Muscle layer of colon (tissue), 2 donors: ENCODE data around the gene ERI2.
"Not testable (repeated sequence)": the region's sequence is repeated elsewhere in the genome, so short reads cannot be mapped to it uniquely, and the experiment has no call there.

Experiments used
- H3K27ac ChIP-seq: one replicate; pipeline ENCODE4 v1.7.0; 2013; ENCODE audit warnings: low read depth, mild to moderate bottlenecking, low read length, moderate library complexity
- H3K27me3 ChIP-seq, 2 donors: one replicate each; pipeline ENCODE4 v1.7.0; 2013; ENCODE audit warnings: low read length in 2 of 2, mild to moderate bottlenecking in 2 of 2; ENCODE audit not compliant: insufficient read depth in 2 of 2, control insufficient read depth in 1 of 2
- H3K36me3 ChIP-seq: one replicate; pipeline ENCODE4 v1.7.0; 2013; ENCODE audit warnings: mild to moderate bottlenecking, low read length; ENCODE audit not compliant: insufficient read depth
- H3K4me1 ChIP-seq: one replicate; pipeline ENCODE4 v1.7.0; 2013; ENCODE audit warnings: mild to moderate bottlenecking, low read length; ENCODE audit not compliant: insufficient read depth
- H3K4me3 ChIP-seq, 2 donors: one replicate each; pipeline ENCODE4 v1.7.0; 2013; ENCODE audit warnings: low read length in 2 of 2, low read depth in 1 of 2, mild to moderate bottlenecking in 1 of 2, moderate library complexity in 1 of 2
- H3K9ac ChIP-seq: one replicate; pipeline ENCODE4 v1.7.0; 2013; ENCODE audit warnings: low read length
- H3K9me3 ChIP-seq: one replicate; pipeline ENCODE4 v1.7.0; 2013; ENCODE audit warnings: mild to moderate bottlenecking, low read length
- donor health status: abdominal sarcoma.
- donor health status: Adenocarcinoma of cecum.

The ERI2 gene

GRCh38 chr16:20762404-20763123 is 43.7 kb downstream of the ERI2 start:
- peaks cover 6% of the 10 kb centered on the region for H3K4me1 ChIP-seq
- H3K27me3 ChIP-seq: no peaks in the 10 kb centered on the region
- no peak overlapping the region for H3K27ac ChIP-seq
- H3K9ac ChIP-seq: no peak overlapping the region
- no peak overlapping the region for H3K4me3 ChIP-seq
- H3K36me3 ChIP-seq: no peaks in the 10 kb centered on the region
- H3K9me3 ChIP-seq: no peaks in the 10 kb centered on the region

GRCh38 chr16:20761175-20761574 is 45.1 kb downstream of the ERI2 start:
- Histone ChIP-seq H3K9ac (no peak overlapping the region), H3K4me1 (peaks cover 6% of the 10 kb centered on the region), H3K36me3 (no peaks in the 10 kb centered on the region), H3K4me3 (no peak overlapping the region), H3K27ac (no peak overlapping the region), H3K9me3 (no peaks in the 10 kb centered on the region), H3K27me3 (no peaks in the 10 kb centered on the region)

DNA sequence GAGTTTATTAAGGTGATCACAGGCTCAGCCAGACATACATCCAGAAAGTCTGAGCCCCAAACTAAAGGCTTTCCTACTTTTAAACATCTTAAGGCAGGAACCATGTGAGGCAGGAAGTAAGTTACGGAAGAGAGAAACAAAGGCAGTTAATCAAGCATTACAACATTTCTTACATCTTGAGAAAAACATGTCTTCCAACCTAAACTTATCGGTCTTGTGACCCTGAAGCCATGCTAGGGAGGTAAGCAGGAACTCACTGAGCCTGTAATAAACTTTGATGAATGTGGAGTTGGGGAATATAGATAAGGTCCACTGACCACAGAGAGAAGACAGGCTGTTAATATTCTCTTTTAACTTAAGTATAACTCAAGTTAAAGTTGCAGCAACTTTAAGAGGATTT is 45.9 kb downstream of the ERI2 start:
- no peaks in the 10 kb centered on the region for H3K36me3 ChIP-seq
- no peaks in the 10 kb centered on the region for H3K27me3 ChIP-seq
- no peaks in the 10 kb centered on the region for H3K9me3 ChIP-seq
- H3K9ac ChIP-seq: no peak overlapping the region
- no peak overlapping the region for H3K27ac ChIP-seq
- H3K4me1 ChIP-seq: peaks cover 6% of the 10 kb centered on the region
- H3K4me3 ChIP-seq: no peak overlapping the region

DNA sequence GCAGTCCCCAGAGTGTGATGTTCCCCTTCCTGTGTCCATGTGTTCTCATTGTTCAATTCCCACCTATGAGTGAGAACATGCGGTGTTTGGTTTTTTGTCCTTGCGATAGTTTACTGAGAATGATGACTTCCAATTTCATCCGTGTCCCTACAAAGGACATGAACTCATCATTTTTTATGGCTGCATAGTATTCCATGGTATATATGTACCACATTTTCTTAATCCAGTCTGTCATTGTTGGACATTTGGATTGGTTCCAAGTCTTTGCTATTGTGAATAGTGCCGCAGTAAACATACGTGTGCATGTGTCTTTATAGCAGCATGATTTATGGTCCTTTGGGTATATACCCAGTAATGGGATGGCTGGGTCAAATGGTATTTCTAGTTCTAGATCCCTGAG is 50.5 kb downstream of the ERI2 start:
- not testable (repeated sequence) for H3K27me3 ChIP-seq, H3K9me3 ChIP-seq, H3K36me3 ChIP-seq, H3K9ac ChIP-seq, H3K4me3 ChIP-seq, H3K4me1 ChIP-seq, H3K27ac ChIP-seq

DNA sequence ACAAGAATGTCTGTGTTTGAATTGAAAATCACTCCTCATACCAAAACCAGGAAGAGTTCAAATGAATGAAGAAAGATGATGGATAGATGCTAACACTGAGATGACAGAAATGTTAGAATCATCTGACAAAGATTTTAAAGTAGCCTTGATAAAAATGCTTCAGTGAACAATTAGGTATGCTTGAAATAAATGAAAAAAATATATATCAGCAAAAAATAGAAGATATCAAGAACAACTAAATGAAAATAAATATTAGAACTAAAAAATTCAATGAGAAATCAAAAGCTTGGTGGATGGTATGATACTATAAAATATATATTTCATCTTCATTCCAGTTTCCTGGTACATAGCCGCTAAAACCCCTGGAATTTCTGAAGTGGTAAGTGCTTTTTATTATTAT is 51.0 kb downstream of the ERI2 start:
- no peak overlapping the region for H3K27ac ChIP-seq
- H3K9ac ChIP-seq: no peak overlapping the region
- H3K36me3 ChIP-seq: no peaks in the 10 kb centered on the region
- no peak overlapping the region for H3K4me3 ChIP-seq
- no peaks in the 10 kb centered on the region for H3K9me3 ChIP-seq
- H3K27me3 ChIP-seq: no peaks in the 10 kb centered on the region
- H3K4me1 ChIP-seq: no peaks in the 10 kb centered on the region

DNA sequence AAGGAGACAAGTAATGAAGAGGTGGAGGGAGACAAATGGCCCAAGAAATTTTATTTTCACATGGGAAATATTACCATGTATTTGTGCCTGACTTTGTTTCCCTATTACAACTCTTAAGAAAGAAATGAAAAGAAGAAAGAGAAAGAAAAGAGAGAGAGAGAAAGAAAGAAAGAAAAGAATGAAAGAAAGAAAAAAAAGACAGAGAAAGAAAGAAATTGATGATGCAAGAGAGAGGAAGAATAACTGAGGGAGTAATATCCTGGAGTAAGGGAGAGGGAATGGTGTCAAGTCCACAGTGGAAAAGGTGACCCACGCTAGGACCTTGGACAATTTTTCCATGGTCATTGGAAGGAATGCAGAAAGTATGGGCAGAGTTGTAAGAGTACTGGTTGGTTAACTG is 52.5 kb downstream of the ERI2 start:
- H3K36me3 ChIP-seq: no peaks in the 10 kb centered on the region
- H3K9me3 ChIP-seq: no peaks in the 10 kb centered on the region

DNA sequence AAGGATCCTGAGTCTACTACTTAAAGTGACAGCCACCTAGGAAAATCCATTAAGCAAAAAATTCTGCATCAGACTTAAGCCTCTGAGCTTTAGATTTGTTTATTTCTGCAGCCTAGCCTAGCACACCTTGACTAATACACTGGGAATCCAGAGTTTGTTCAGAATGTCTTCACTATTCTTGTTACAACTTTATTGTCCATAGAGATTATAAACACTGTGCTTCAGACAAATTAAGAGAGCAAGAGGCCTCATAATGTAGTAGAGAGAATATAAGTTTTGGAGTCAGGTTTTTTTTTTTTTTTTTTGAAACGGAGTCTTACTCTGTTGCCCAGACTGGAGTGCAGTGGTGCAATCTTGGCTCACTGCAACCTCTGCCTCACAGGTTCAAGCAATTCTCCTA is 55.7 kb downstream of the ERI2 start:
- Histone ChIP-seq H3K9ac (no peak overlapping the region), H3K27me3 (no peaks in the 10 kb centered on the region), H3K4me1 (no peaks in the 10 kb centered on the region), H3K9me3 (no peaks in the 10 kb centered on the region), H3K27ac (no peak overlapping the region), H3K36me3 (no peaks in the 10 kb centered on the region), H3K4me3 (no peak overlapping the region)

More for the DNA sequence above, 52.5 kb downstream of the ERI2 start:
- Histone ChIP-seq H3K27me3 (no peaks in the 10 kb centered on the region), H3K4me1 (no peaks in the 10 kb centered on the region), H3K9ac (no peak overlapping the region), H3K27ac (no peak overlapping the region), H3K4me3 (no peak overlapping the region)

DNA sequence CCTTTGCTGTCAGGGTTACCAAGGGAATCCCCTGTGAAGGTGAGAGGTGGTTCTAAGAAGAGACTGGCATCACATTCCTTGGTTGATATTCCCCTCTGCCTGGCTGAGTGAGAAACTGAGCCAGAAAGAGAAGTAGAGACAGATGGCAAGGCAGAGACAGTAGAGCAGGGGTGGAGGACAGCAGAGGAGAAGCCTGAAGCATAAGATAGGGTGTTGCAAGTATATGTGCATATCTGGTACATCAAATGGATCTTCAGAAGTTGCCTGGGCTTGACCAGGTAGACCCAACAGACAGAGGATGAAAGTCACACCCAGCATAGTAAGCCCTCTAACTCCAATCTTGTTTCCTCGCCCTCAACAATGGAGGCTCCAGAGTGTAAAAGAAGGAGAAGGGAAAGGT is 56.8 kb downstream of the ERI2 start:
- H3K4me1 ChIP-seq: no peaks in the 10 kb centered on the region

GRCh38 chr16:20747030-20747816 is 59.0 kb downstream of the ERI2 start:
- Histone ChIP-seq H3K27ac (no peak overlapping the region), H3K4me1 (no peaks in the 10 kb centered on the region), H3K27me3 (no peaks in the 10 kb centered on the region), H3K4me3 (no peak overlapping the region), H3K36me3 (no peaks in the 10 kb centered on the region), H3K9ac (no peak overlapping the region), H3K9me3 (no peaks in the 10 kb centered on the region)

More for the DNA sequence above, 56.8 kb downstream of the ERI2 start:
- Histone ChIP-seq H3K9ac (no peak overlapping the region), H3K9me3 (no peaks in the 10 kb centered on the region), H3K27ac (no peak overlapping the region), H3K36me3 (no peaks in the 10 kb centered on the region), H3K27me3 (no peaks in the 10 kb centered on the region), H3K4me3 (no peak overlapping the region)

- no peaks in the 10 kb centered on the region for H3K27me3 ChIP-seq
- H3K9me3 ChIP-seq: no peaks in the 10 kb centered on the region
- H3K9ac ChIP-seq: no peak overlapping the region
- peaks cover 4% of the 10 kb centered on the region for H3K4me1 ChIP-seq
- H3K27ac ChIP-seq: no peak overlapping the region
- H3K36me3 ChIP-seq: no peaks in the 10 kb centered on the region
- H3K4me3 ChIP-seq: no peak overlapping the region
These were observed 59.8 kb downstream of the ERI2 start for GRCh38 chr16:20746461-20746860.
